Thyroid gland (tissue), 4 donors: Measurements from ENCODE around the gene SMIM23.

ENCODE experiments used
- POLR2A ChIP-seq, 2 donors: fragments of 450-650 bp; IDR thresholded peaks; one replicate each; pipeline ENCODE4 v1.6.1; 2017; ENCODE audit warnings: antibody characterized with exemption in 2 of 2, mild to moderate bottlenecking in 2 of 2, moderate library complexity in 1 of 2
- TF ChIP-seq, protein P1 (sequence below), 6 experiments: fragments of 200-600 bp in 3 of 6; fragments of 450-650 bp in 3 of 6; sonication (generic) in 3 of 6; IDR thresholded peaks; one replicate each; pipeline ENCODE4 v1.5.1; 2016 to 2019; ENCODE audit warnings: antibody characterized with exemption in 6 of 6, mild to moderate bottlenecking in 2 of 6, inconsistent platforms in 1 of 6, moderate library complexity in 1 of 6

DNA sequence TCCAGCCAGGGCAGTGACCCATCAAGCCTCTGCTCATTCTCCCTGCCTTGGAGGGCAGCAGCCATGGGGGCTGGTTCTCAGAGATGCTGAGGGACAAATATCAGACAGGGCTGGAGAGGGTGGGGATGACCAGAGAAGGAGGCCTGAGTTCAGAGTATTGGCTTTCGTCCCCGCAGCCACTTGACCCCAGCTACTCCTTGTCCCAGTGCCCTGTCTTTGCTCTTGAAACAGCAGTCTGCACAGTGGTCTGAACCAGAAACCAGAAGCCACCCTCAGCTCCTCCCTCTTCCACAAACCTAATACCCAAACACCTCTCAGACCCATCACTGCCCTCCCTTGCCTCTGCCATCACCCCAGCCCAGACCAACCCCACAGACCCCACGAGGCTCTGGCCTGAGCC, 36.3 kb upstream of the SMIM23 start:
- TF ChIP-seq, protein P1, sequence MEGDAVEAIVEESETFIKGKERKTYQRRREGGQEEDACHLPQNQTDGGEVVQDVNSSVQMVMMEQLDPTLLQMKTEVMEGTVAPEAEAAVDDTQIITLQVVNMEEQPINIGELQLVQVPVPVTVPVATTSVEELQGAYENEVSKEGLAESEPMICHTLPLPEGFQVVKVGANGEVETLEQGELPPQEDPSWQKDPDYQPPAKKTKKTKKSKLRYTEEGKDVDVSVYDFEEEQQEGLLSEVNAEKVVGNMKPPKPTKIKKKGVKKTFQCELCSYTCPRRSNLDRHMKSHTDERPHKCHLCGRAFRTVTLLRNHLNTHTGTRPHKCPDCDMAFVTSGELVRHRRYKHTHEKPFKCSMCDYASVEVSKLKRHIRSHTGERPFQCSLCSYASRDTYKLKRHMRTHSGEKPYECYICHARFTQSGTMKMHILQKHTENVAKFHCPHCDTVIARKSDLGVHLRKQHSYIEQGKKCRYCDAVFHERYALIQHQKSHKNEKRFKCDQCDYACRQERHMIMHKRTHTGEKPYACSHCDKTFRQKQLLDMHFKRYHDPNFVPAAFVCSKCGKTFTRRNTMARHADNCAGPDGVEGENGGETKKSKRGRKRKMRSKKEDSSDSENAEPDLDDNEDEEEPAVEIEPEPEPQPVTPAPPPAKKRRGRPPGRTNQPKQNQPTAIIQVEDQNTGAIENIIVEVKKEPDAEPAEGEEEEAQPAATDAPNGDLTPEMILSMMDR (IDR thresholded peaks at IDR 0.05), result no peak
- TF ChIP-seq POLR2A (IDR thresholded peaks at IDR 0.05), result no peak
